Endothelial cell of umbilical vein (primary cell): ENCODE measurements around the gene ADAMTS17. TPM values are rescaled to one million over a fixed set of nuclear protein-coding genes. Genes with fewer than 3 reads are reported as not detected.

Source experiments
- BruUV-seq: library from RNA; stranded (reverse); fragments of 400-500 nt; replicated peaks from 2 replicates; lab custom pipeline; 2021; lab: Mats Ljungman, UMichigan
- CTCF ChIA-PET: fragments of 300-600, 350-600 bp; sonication (Branson Sonifier 250); formaldehyde crosslinking; loops from one replicate; lab custom pipeline; 2021; ENCODE audit warnings: antibody characterized with exemption, inconsistent platforms; lab: Charles Lee
- POLR2A ChIA-PET: fragments of 300-600, 350-600 bp; sonication (Branson Sonifier 250); formaldehyde crosslinking; loops from one replicate; lab custom pipeline; 2021; ENCODE audit warnings: antibody characterized with exemption, inconsistent platforms; lab: Charles Lee
- DNase-seq: peaks from one replicate; pipeline ENCODE4 v3.0.0-alpha.2; 2011; ENCODE audit warnings: low read depth, low spot score
- FAIRE-seq: peaks from 2 replicates; lab custom pipeline; 2011; peaks lifted over from hg19 to GRCh38; lab: Jason Lieb, UNC
- H2AFZ ChIP-seq: 2 replicates; pipeline ENCODE4 v1.6.0; 2012; ENCODE audit warnings: low read depth, low read length, control low read depth, inconsistent platforms
- H3K27ac ChIP-seq: 2 replicates; pipeline ENCODE4 v1.5.1; 2011; ENCODE audit warnings: low read depth, mild to moderate bottlenecking, control low read depth, low read length, moderate library complexity; ENCODE audit not compliant: insufficient read depth
- H3K27me3 ChIP-seq, 2 experiments: 2 replicates each; pipeline versions ENCODE4 v1.6.0 to v1.6.1; 2011; ENCODE audit warnings: low read length in 2 of 2, mixed read lengths in 1 of 2; ENCODE audit not compliant: control insufficient read depth in 2 of 2, insufficient read depth in 2 of 2
- H3K36me3 ChIP-seq, 2 experiments: 2 replicates in 1 of 2; 3 replicates in 1 of 2; pipeline ENCODE4 v1.5.1; 2011; ENCODE audit warnings: low read length in 2 of 2, mild to moderate bottlenecking in 1 of 2, moderate library complexity in 1 of 2; ENCODE audit not compliant: control insufficient read depth in 2 of 2, insufficient read depth in 2 of 2; ENCODE audit errors: extremely low read depth in 1 of 2
- H3K4me1 ChIP-seq: 3 replicates; pipeline ENCODE4 v1.5.1; 2011; ENCODE audit warnings: mild to moderate bottlenecking, low read length; ENCODE audit not compliant: control insufficient read depth, insufficient read depth; ENCODE audit errors: extremely low read depth
- H3K4me2 ChIP-seq: 2 replicates; pipeline ENCODE4 v1.6.1; 2011; ENCODE audit warnings: low read length, control low read depth, mixed read lengths; ENCODE audit not compliant: insufficient read depth
- H3K4me3 ChIP-seq, 3 experiments: fragments of 200-600 bp in 1 of 3; sonication (generic), shearing (Covaris generic) in 1 of 3; replicated peaks in 1 of 3; 2 replicates each; pipeline ENCODE4 v1.5.1; 2011 to 2016; ENCODE audit warnings: control low read depth in 3 of 3, low read length in 3 of 3, mild to moderate bottlenecking in 2 of 3, inconsistent platforms in 1 of 3, low read depth in 1 of 3, moderate library complexity in 1 of 3; ENCODE audit not compliant: insufficient read depth in 1 of 3
- H3K79me2 ChIP-seq: 2 replicates; pipeline ENCODE4 v1.6.0; 2012; ENCODE audit warnings: low read length, inconsistent platforms; ENCODE audit not compliant: control insufficient read depth, insufficient read depth
- H3K9ac ChIP-seq: replicated peaks from 2 replicates; pipeline ENCODE3; 2011; ENCODE audit warnings: low read length, control low read depth; ENCODE audit not compliant: insufficient read depth; ENCODE audit errors: extremely low read depth
- H3K9me1 ChIP-seq: replicated peaks from 3 replicates; pipeline ENCODE4 v1.6.0; 2011; ENCODE audit warnings: mild to moderate bottlenecking, low read length; ENCODE audit not compliant: control insufficient read depth, insufficient read depth; ENCODE audit errors: extremely low read depth
- H3K9me3 ChIP-seq: replicated peaks from 2 replicates; pipeline ENCODE4 v1.5.1; 2012; ENCODE audit warnings: low read length, inconsistent platforms; ENCODE audit not compliant: control insufficient read depth, insufficient read depth
- H4K20me1 ChIP-seq: replicated peaks from 2 replicates; pipeline ENCODE3; 2011; ENCODE audit warnings: mild to moderate bottlenecking, low read length; ENCODE audit not compliant: control insufficient read depth, insufficient read depth; ENCODE audit errors: extremely low read depth
- CTCF ChIP-seq, 2 donors: IDR thresholded peaks; 1 replicate in 1 of 2; 2 replicates in 1 of 2; pipeline ENCODE4 v1.5.1; 2011; ENCODE audit warnings: low read length in 2 of 2, mild to moderate bottlenecking in 2 of 2, moderate library complexity in 2 of 2, control low read depth in 1 of 2, inconsistent platforms in 1 of 2, low read depth in 1 of 2; ENCODE audit not compliant: insufficient read depth in 1 of 2; ENCODE audit errors: extremely low read depth in 1 of 2
- EZH2 ChIP-seq: IDR thresholded peaks from 2 replicates; pipeline ENCODE4 v1.6.1; 2012; ENCODE audit warnings: borderline replicate concordance, low read depth, mild to moderate bottlenecking, moderate library complexity, low read length, inconsistent platforms; ENCODE audit not compliant: severe bottlenecking
- FOS ChIP-seq: IDR thresholded peaks from 2 replicates; pipeline ENCODE4 v1.6.1; 2011; ENCODE audit warnings: mild to moderate bottlenecking, low read length, moderate library complexity, borderline replicate concordance; ENCODE audit not compliant: insufficient read depth
- GATA2 ChIP-seq: IDR thresholded peaks from 2 replicates; pipeline ENCODE4 v1.7.0; 2011; ENCODE audit warnings: low read depth, mild to moderate bottlenecking, moderate library complexity, mixed read lengths, low read length; ENCODE audit not compliant: insufficient read length, insufficient read depth
- JUN ChIP-seq: IDR thresholded peaks from 2 replicates; pipeline ENCODE4 v1.6.1; 2011; ENCODE audit warnings: borderline replicate concordance, low read depth; ENCODE audit not compliant: insufficient read length, insufficient read depth
- MYC ChIP-seq: IDR thresholded peaks from one replicate; pipeline ENCODE4 v1.6.1; 2011; ENCODE audit warnings: mild to moderate bottlenecking, low read depth, low read length
- POLR2A ChIP-seq: IDR thresholded peaks from 2 replicates; pipeline ENCODE4 v1.6.1; 2012; ENCODE audit warnings: low read depth, mild to moderate bottlenecking, control low read depth, low read length
- POLR2AphosphoS5 ChIP-seq: IDR thresholded peaks from 2 replicates; pipeline ENCODE4 v1.6.1; 2012; ENCODE audit warnings: low read depth, mild to moderate bottlenecking, control low read depth, low read length, moderate library complexity; ENCODE audit not compliant: insufficient read depth
- dilution Hi-C: fragments of 300-500 bp; cut with MboI; formaldehyde crosslinking; loops from one replicate; pipeline ENCODE4 v1.15.0; 2019; ENCODE audit warnings: low sequenced_read_pairs; ENCODE audit not compliant: extremely low pct_ligation_motif_present
- intact Hi-C: fragments of 100-400 bp; cut with micrococcal nuclease; formaldehyde crosslinking; loops from one replicate; pipeline ENCODE4 v1.10.0; 2022
- polyA plus RNA-seq, 4 experiments: library from polyadenylated mRNA; depleted of rRNA in 3 of 4; stranded (reverse) in 3 of 4; unstranded in 1 of 4; fragments of >200 nt; gene quantifications; 2 replicates each; pipeline versions ENCODE4 v1.2.1 to v1.2.3, GENCODE V29; 2011 to 2012; ENCODE audit warnings: missing spikeins in 1 of 4
- total RNA-seq: library from RNA; stranded (reverse); gene quantifications from 2 replicates; pipeline ENCODE4 v1.2.3, GENCODE V29; 2021
- TF ChIP-seq, protein P1 (sequence below): IDR thresholded peaks from 2 replicates; pipeline ENCODE4 v1.6.1; 2011; ENCODE audit not compliant: insufficient read depth, insufficient read length

The ADAMTS17 gene
- total and polyA plus RNA-seq, 2 donors (not counting 3 experiments of a cell fraction or from before 2014, with no cell fraction given), result 0.12 TPM; not detected in 1

DNA sequence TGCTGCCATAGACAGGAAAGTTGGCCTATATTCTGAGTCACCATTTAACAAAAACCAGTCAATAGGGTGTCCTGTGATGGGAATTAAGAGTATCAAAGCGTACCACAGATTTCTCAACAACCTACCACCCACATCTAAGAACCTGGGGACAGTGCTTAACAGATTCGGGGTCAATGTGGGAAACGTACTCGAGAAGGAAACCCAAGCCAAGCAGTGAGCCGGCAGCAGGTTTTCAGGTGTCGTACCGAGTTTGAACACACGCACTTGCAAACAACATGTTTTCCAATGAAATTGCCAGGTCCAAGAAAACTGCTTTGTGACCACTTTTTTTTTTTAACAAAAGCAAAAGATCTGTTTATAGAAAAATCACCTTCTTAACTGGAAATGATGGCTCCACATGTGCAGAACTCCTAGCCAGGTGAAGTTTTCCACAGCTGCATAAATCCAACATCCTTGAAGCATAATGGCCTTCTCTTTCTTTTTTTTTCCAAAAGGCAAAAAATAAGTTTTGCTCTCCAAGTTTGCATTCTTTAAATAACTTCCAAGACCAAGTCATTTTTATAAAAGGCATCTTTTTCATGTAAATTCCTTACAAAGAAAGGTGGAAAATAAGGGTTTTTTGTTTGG is 45.7 kb downstream of the ADAMTS17 start:
- ChIA-PET CTCF (no interaction called here), POLR2A (no interaction called here)
- Histone ChIP-seq H3K9ac (no peak overlapping the region), H3K27me3 (no peaks in the 10 kb centered on the region), H3K4me1 (no peaks in the 10 kb centered on the region), H3K27ac (no peak overlapping the region), H3K4me2 (no peak overlapping the region), H3K9me3 (peaks cover 3% of the 10 kb centered on the region), H3K36me3 (no peaks in the 10 kb centered on the region), H4K20me1 (no peaks in the 10 kb centered on the region), H3K79me2 (no peaks in the 10 kb centered on the region), H2AFZ (no peak overlapping the region), H3K4me3 (no peak overlapping the region), H3K9me1 (no peaks in the 10 kb centered on the region)
- no peak for DNase-seq
- intact Hi-C loops (no loop called here), dilution Hi-C loops (no loop called here)
- TF ChIP-seq EZH2, result no peak
- TF ChIP-seq FOS, result no peak
- TF ChIP-seq MYC, result no peak
- BruUV-seq, result no TSS peak
- FAIRE-seq, result no peak

DNA sequence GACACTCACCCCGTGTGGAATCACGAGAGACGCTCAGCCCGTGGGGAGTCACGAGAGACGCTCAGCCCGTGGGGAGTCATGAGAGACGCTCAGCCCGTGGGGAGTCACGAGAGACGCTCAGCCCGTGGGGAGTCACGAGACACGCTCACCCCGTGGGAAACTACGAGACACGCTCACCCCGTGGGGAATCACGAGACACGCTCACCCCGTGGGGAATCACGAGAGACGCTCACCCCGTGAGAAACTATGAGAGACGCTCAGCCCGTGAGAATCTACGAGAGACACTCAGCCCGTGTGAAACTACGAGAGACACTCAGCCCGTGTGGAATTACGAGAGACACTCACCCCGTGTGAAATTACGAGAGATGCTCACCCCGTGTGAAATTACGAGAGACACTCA is 49.8 kb downstream of the ADAMTS17 start:
- ChIA-PET CTCF (no interaction called here), POLR2A (no interaction called here)
- intact Hi-C loops (no loop called here), dilution Hi-C loops (no loop called here)
- Histone ChIP-seq H3K27me3 (no peaks in the 10 kb centered on the region), H4K20me1 (no peaks in the 10 kb centered on the region), H3K4me2 (no peak overlapping the region), H2AFZ (no peak overlapping the region), H3K4me1 (no peaks in the 10 kb centered on the region), H3K9ac (no peak overlapping the region), H3K9me3 (no peaks in the 10 kb centered on the region), H3K79me2 (no peaks in the 10 kb centered on the region), H3K4me3 (no peak overlapping the region), H3K36me3 (no peaks in the 10 kb centered on the region), H3K9me1 (no peaks in the 10 kb centered on the region), H3K27ac (no peak overlapping the region)
- BruUV-seq, result no TSS peak
- FAIRE-seq, result no peak
- TF ChIP-seq JUN (no peak), POLR2A (no peak), FOS (no peak), POLR2AphosphoS5 (no peak), EZH2 (no peak), CTCF (IDR thresholded peaks at IDR 0.05; ENCODE audit: extremely low read depth in 1 of 2, insufficient read depth in 1 of 2, low read depth in 1 of 2, low read length in 2 of 2) (no peak), MYC (no peak), GATA2 (no peak)
- TF ChIP-seq, protein P1, sequence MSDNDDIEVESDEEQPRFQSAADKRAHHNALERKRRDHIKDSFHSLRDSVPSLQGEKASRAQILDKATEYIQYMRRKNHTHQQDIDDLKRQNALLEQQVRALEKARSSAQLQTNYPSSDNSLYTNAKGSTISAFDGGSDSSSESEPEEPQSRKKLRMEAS, result no peak
- no peak for DNase-seq
